8988T (cell line): Measurements from ENCODE around the gene ESRRG.

Experiments used
- DNase-seq: peaks from one replicate; pipeline ENCODE4 v3.0.0; 2011

Gene ESRRG

GRCh38 chr1:216702170-216702569 lies 21.1 kb downstream of the ESRRG start:
- DNase-seq: no peak

- no peak for DNase-seq
Measured at GRCh38 chr1:216700779-216701178, 22.4 kb downstream of the ESRRG start.

GRCh38 chr1:216691710-216692109 lies 31.5 kb downstream of the ESRRG start:
- DNase-seq: no peak

GRCh38 chr1:216690603-216691002 lies 32.6 kb downstream of the ESRRG start:
- no peak for DNase-seq

GRCh38 chr1:216688127-216688657 lies 35.0 kb downstream of the ESRRG start:
- no peak for DNase-seq

GRCh38 chr1:216686860-216687766 lies 36.1 kb downstream of the ESRRG start:
- no peak for DNase-seq

- no peak for DNase-seq
Measured at GRCh38 chr1:216682752-216683151, 40.5 kb downstream of the ESRRG start.

GRCh38 chr1:216679108-216679507 lies 44.1 kb downstream of the ESRRG start:
- DNase-seq: no peak

- no peak for DNase-seq
Measured at GRCh38 chr1:216670118-216670883, 52.9 kb downstream of the ESRRG start.

GRCh38 chr1:216666441-216666840 lies 56.8 kb downstream of the ESRRG start:
- DNase-seq: no peak

GRCh38 chr1:216665856-216666255 lies 57.4 kb downstream of the ESRRG start:
- no peak for DNase-seq

- no peak for DNase-seq
Measured at GRCh38 chr1:216665406-216665805, 57.8 kb downstream of the ESRRG start.

GRCh38 chr1:216662681-216663080 lies 60.5 kb downstream of the ESRRG start:
- no peak for DNase-seq

- DNase-seq: no peak
Measured at GRCh38 chr1:216660561-216660960, 62.7 kb downstream of the ESRRG start.

- DNase-seq: no peak
Measured at GRCh38 chr1:216653001-216653400, 70.2 kb downstream of the ESRRG start.

- no peak for DNase-seq
Measured at GRCh38 chr1:216651826-216652418, 71.3 kb downstream of the ESRRG start.

- no peak for DNase-seq
Measured at GRCh38 chr1:216643176-216643575, 80.1 kb downstream of the ESRRG start.

- no peak for DNase-seq
Measured at GRCh38 chr1:216641669-216642460, 81.4 kb downstream of the ESRRG start.

- DNase-seq: no peak
Measured at GRCh38 chr1:216640100-216640499, 83.1 kb downstream of the ESRRG start.

- no peak for DNase-seq
Measured at GRCh38 chr1:216632980-216633379, 90.2 kb downstream of the ESRRG start.

GRCh38 chr1:216630532-216630931 lies 92.7 kb downstream of the ESRRG start:
- no peak for DNase-seq

- no peak for DNase-seq
Measured at GRCh38 chr1:216627252-216627651, 96.0 kb downstream of the ESRRG start.
